Keratinocyte (primary cell): ENCODE measurements around the gene SLC12A8.

ENCODE experiments used
- EZH2 ChIP-seq: IDR thresholded peaks from one replicate; pipeline ENCODE4 v1.6.1; 2012; ENCODE audit warnings: inconsistent platforms, mild to moderate bottlenecking, low read length, moderate library complexity
- TF ChIP-seq, protein P1 (sequence below), 3 experiments: IDR thresholded peaks in 1 of 3; conservative IDR thresholded peaks in 1 of 3; optimal IDR thresholded peaks in 1 of 3; 2 replicates in 2 of 3; 3 replicates in 1 of 3; pipeline versions ENCODE3 to v1.5.1; 2011; ENCODE audit warnings: low read length in 3 of 3, mild to moderate bottlenecking in 3 of 3, moderate library complexity in 2 of 3, control low read depth in 1 of 3, inconsistent platforms in 1 of 3; ENCODE audit not compliant: insufficient read depth in 2 of 3; ENCODE audit errors: extremely low read depth in 1 of 3

DNA sequence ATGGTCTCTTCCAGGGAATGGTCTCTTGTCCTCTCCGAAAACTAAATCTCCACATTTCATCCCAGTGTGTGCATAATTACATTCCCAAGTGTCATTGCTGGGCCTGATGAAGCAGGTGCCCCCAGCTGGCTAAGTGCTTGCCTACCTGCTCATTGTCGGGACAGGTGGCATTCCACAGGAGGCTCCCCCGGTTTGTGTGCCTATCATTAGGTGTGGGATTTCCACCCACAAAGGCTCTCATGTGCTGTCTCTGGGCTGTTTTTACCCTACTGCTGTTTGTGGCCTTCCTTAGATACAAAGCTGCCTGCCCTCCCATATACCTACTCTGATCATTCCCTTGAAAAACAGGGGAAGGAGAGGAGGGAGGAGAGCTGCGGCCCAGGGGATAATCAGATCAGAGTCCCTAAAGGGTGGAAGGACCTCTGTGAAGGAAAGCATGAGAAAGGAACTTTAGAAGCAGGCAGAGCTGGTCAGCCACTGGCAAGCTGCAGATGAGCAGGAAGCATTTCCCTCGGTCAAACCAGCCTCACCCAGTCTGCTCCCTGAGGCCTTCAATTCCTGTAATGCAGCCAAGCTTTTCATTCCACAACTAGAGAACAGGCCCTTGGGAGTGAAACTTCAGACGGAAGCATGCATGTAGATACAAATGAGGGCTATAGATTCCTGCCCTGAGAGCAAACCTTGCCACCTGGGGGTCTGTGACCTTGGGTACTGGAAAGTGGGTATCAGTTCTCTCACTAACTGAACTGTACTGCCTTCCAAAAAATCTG is 96.1 kb downstream of the SLC12A8 start:
- TF ChIP-seq, protein P1, sequence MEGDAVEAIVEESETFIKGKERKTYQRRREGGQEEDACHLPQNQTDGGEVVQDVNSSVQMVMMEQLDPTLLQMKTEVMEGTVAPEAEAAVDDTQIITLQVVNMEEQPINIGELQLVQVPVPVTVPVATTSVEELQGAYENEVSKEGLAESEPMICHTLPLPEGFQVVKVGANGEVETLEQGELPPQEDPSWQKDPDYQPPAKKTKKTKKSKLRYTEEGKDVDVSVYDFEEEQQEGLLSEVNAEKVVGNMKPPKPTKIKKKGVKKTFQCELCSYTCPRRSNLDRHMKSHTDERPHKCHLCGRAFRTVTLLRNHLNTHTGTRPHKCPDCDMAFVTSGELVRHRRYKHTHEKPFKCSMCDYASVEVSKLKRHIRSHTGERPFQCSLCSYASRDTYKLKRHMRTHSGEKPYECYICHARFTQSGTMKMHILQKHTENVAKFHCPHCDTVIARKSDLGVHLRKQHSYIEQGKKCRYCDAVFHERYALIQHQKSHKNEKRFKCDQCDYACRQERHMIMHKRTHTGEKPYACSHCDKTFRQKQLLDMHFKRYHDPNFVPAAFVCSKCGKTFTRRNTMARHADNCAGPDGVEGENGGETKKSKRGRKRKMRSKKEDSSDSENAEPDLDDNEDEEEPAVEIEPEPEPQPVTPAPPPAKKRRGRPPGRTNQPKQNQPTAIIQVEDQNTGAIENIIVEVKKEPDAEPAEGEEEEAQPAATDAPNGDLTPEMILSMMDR (optimal IDR thresholded peaks at IDR 0.05 in 1 of 3, IDR thresholded peaks at IDR 0.05 in 1 of 3, conservative IDR thresholded peaks at IDR 0.05 in 1 of 3; ENCODE audit: extremely low read depth in 1 of 3, insufficient read depth in 2 of 3, low read length in 3 of 3): no peak
- no peak for TF ChIP-seq EZH2
